HAP-1 (cell line): Measurements from ENCODE around the gene GREB1.

Experiments used
- DNase-seq, 2 experiments: peaks; one replicate each; pipeline ENCODE4 v3.0.0-alpha.2; 2016 to 2020; ENCODE audit warnings: low spot score in 2 of 2
- H3K27me3 ChIP-seq: fragments of 250-450 bp; sonication (Bioruptor Pico); 2 replicates; pipeline ENCODE4 v1.5.1; 2020; ENCODE audit warnings: low read depth, mild to moderate bottlenecking, moderate library complexity
- H3K36me3 ChIP-seq: fragments of 250-450 bp; sonication (Bioruptor Pico); replicated peaks from 2 replicates; pipeline ENCODE4 v1.5.1; 2020; ENCODE audit warnings: mild to moderate bottlenecking
- H3K4me1 ChIP-seq: fragments of 250-450 bp; sonication (Bioruptor Pico); 2 replicates; pipeline ENCODE4 v1.5.1; 2020; ENCODE audit warnings: mild to moderate bottlenecking
- H3K4me3 ChIP-seq: fragments of 250-450 bp; sonication (Bioruptor Pico); 2 replicates; pipeline ENCODE4 v1.5.1; 2020; ENCODE audit warnings: mild to moderate bottlenecking, moderate library complexity
- H3K9me3 ChIP-seq: fragments of 250-450 bp; sonication (Bioruptor Pico); 2 replicates; pipeline ENCODE4 v1.5.1; 2020; ENCODE audit warnings: mild to moderate bottlenecking, moderate library complexity
- in situ Hi-C: fragments of 300-500 bp; cut with MboI; formaldehyde crosslinking; loops from 3 replicates; pipeline ENCODE4 v1.14.3; 2020; ENCODE audit warnings: low sequenced_read_pairs, inconsistent platforms, mixed read lengths

GREB1 gene

DNA sequence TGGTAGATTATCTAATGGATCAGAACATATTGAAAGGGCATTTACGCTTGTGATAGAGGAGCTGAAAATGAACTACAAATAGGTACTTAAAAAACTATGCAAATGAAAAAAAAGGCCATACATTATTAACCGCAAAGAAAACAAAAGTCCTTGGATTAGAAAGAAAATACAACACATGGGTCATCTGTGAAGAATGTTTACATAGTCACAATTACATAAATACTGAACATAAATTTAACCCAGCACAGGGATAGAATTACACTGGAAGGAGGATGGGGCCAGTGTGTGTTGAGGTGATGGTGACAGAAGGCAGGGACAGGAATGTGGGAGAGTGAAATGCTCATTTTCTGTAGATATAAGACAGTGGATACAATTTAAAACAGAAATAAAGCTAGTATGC lies 129.6 kb downstream of the GREB1 start:
- Histone ChIP-seq H3K4me3 (no peak overlapping the region), H3K9me3 (no peaks in the 10 kb centered on the region), H3K36me3 (no peaks in the 10 kb centered on the region), H3K27me3 (peaks cover 5% of the 10 kb centered on the region; the same call in 1 of the 2 replicates), H3K4me1 (no peaks in the 10 kb centered on the region)
- no peak for DNase-seq
- in situ Hi-C loops, result no loop called here

DNA sequence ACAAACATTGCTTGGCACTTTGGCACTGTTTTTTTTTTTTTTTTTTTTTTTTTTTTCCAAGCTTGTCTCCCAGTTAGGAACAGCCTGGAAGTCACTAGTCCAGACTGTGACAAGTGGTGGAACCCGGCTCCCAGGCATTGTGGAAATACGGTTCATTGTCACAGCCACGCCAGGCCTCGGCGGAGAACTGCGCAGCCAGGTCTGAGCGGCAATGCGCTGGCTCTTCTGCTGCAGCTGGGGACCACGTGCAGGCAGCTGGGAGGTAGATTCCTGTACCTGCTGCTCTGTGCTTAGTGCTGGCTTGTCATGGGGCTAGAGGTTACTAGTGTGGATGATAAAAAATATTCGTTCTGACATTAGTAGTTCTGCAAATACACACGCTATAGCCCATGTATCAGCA lies 131.2 kb downstream of the GREB1 start:
- in situ Hi-C loops, result no loop called here
- no peak for DNase-seq

DNA sequence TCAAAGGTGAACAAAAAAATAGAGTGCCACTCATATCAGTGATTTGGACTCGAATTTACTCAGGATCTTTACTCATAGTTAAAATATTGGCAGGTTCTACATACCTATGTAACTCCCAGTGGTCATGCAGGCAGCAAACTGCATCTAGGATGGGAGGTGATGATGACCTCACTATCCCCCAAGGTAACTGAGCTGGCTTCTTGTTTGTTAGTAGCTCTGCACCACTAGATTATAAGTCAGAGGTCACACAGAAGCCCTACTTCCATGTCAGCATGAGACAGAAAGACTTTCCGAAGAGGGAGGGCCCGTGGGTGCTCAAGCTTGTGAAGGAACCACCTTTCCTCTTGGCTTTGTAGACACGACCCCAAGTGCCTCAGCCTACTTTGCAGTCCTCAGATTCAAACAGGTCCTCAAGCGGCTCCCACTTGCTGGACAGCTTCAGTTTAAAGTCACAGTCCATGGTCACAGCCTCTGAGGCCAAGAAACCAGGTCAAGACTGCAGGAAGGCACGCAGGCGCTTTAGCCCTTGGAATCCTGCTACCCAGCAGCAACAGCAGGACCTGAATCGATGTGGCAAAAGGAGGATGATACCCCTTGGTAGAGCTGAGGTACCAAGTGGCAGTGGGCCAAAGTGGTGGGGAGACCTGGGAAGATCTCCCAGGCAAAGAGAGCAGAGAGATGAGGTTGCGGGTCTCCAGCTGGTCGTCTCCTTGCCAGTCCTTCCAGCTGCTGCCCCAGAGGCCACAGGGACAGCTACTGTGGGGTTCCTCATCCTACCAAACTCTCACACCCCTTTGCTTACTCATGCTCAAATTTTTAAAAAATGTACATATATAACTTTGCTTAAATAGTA lies 131.9 kb downstream of the GREB1 start:
- in situ Hi-C loops, result no loop called here
- no peak for DNase-seq
- H3K27me3 ChIP-seq, result peaks cover 5% of the 10 kb centered on the region; the same call in 1 of the 2 replicates
- H3K36me3 ChIP-seq, result no peaks in the 10 kb centered on the region
- H3K4me3 ChIP-seq, result no peak overlapping the region
- H3K4me1 ChIP-seq, result no peaks in the 10 kb centered on the region
- H3K9me3 ChIP-seq, result no peaks in the 10 kb centered on the region

More for the DNA sequence above, 131.2 kb downstream of the GREB1 start:
- H3K36me3 ChIP-seq, result no peaks in the 10 kb centered on the region
- H3K9me3 ChIP-seq, result no peaks in the 10 kb centered on the region
- peaks cover 5% of the 10 kb centered on the region; the same call in 1 of the 2 replicates for H3K27me3 ChIP-seq
- no peak overlapping the region for H3K4me3 ChIP-seq
- H3K4me1 ChIP-seq, result no peaks in the 10 kb centered on the region

DNA sequence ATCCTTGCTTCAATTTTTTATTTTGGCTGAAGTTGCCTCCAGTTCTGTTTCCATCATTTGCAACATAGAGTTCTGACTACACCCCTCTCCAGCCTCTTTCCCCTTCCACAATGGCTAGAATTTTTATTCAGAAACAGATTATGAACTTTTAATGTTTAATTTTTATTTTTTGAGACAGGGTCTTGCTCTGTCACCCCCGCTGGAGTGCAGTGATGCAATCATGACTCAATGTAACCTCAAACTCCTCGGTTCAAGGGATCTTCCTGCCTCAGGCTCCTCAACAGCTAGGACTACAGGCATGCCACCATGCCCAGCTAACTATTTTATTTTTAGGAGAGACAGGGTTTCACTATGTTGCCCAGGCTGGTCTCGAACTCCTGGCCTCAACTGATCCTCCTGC lies 133.3 kb downstream of the GREB1 start:
- DNase-seq, result no peak
- in situ Hi-C loops, result no loop called here
- no peaks in the 10 kb centered on the region for H3K36me3 ChIP-seq
- no peaks in the 10 kb centered on the region for H3K9me3 ChIP-seq
- peaks cover 5% of the 10 kb centered on the region; the same call in 1 of the 2 replicates for H3K27me3 ChIP-seq
- H3K4me1 ChIP-seq, result no peaks in the 10 kb centered on the region
- H3K4me3 ChIP-seq, result no peak overlapping the region

DNA sequence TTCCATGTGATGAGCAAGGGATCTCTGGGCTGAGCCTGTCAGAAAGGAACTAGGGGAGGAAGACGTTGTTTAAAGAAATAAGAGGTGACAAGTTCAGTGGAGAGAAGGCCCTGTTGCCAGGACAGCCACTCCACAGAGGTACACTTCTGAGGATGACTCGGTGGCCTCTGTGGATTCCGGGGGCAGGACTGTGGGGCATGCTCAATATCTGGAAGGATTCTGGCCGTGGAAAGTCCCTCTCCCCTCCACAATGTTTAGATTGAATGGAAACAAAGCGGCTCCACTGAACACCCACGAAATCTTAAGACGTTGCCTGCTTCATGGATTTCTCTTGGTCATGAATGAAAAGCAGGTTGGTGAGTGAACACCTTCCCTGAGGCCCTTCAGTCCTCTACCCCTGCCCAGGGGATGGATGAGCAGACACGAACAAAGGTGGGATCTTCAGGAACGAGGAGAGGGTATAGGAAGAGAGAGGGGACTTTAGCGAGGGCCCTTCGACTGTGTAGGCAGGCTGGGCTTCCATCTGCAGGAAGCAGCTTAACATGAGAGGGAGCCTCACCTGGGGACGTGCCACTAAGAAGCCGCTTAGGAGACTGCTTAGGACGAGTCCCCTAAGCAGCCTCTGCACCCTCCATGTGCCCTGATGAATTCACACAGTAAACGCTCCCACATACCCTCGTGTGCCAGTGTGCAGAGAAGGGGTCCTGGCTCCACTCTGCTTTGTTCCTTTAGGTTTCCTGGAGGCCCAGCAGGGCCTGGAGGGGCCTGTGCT lies 134.2 kb downstream of the GREB1 start:
- in situ Hi-C loops, result no loop called here
- no peak overlapping the region for H3K4me3 ChIP-seq
- H3K4me1 ChIP-seq, result no peaks in the 10 kb centered on the region
- H3K9me3 ChIP-seq, result no peaks in the 10 kb centered on the region
- no peaks in the 10 kb centered on the region for H3K36me3 ChIP-seq
- no peak for DNase-seq
- H3K27me3 ChIP-seq, result peaks cover 5% of the 10 kb centered on the region

DNA sequence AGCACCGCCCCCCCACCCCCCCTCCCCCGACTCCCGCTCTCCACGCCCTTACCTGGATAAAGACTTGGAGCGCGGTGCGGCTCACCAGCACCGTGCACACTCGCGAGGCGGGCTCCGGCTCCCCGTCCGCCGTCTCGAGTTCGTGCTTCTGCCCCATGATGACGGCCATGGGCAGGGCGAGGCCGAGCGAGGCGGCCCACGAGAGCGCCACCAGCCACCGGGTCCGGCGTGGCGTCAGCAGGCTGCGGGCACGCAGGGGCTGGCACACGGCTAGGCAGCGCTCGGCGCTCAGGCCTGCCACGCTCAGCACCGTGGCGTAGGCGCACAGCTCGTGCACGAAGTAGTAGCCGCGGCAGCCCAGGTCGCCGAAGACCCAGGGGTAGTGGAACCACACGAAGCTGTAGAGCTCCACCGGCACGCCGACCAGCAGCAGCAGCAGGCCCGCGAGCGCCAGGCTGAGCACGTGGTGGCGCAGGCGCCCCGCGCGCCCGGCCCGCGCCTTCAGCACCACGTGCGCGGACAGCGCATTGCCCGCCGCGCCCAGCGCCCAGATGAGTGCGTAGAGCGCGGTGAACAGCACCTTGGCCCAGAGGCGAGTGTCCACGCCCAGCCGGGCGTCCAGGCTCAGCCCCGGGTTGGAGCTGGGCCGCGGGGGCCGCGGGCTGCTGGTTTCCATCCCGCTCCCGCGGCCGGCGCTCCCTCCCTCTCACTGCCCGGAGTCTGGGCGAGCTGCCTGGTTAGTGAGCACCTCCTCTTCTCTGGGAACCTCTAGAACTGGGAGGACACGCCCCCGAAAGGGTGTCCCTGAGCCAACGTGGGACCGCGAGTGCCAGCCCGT lies 135.8 kb downstream of the GREB1 start, which contains the start of gene NTSR2:
NTSR2 (minus strand) TSS at position 742 of the 838 bp plus-strand sequence; CDS start at position 676, 66 bp downstream.
- no peaks in the 10 kb centered on the region for H3K4me1 ChIP-seq
- H3K9me3 ChIP-seq, result no peaks in the 10 kb centered on the region
- DNase-seq, result peak; percentile 30 to 73
- peaks cover 5% of the 10 kb centered on the region for H3K27me3 ChIP-seq
- no peaks in the 10 kb centered on the region for H3K36me3 ChIP-seq
- in situ Hi-C loops, result no loop called here
- no peak within 1 kb of the TSS for H3K4me3 ChIP-seq

DNA sequence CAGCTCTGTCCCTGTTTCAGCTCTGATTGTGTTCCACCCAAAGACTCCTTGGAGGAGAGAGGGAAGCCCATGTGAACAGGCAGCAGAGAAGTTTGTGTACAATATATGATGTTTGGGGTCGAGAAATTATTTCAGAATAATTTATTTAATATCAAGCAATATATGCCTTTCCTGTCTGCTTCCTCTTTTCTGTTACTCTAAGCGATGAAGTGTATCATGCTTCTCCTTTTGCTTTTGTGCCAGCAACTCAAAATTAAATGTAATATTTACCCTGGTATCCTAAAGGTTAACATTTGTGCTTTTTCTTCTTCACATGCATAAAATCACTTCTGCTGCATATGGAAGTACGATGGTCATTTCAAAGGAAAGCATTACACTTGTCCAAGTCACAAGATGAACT lies 138.6 kb downstream of the GREB1 start:
- H3K4me1 ChIP-seq, result no peaks in the 10 kb centered on the region
- in situ Hi-C loops, result no loop called here
- no peaks in the 10 kb centered on the region for H3K9me3 ChIP-seq
- H3K4me3 ChIP-seq, result no peak overlapping the region
- no peak for DNase-seq
- no peaks in the 10 kb centered on the region for H3K36me3 ChIP-seq
- peaks cover 13% of the 10 kb centered on the region for H3K27me3 ChIP-seq

DNA sequence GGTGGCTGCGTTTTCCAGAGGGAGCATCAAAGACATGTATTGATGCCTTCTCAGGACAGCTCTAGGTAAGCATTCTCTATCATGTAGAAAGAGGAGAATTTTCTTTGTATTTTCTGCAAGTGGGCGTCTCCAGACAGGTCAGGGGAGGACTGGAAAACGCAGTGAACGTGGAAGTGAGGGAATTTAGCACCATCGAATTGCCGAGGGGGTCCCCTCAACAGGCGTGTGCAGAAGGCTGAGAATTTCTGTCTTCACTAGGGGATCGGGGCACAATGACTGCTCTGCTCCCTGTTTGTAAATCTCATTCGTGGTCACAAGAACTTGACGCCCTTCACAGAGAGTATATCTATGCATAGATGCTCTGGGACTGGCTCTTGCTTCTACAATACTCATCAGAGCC lies 141.1 kb downstream of the GREB1 start:
- Histone ChIP-seq H3K9me3 (no peaks in the 10 kb centered on the region), H3K4me1 (no peaks in the 10 kb centered on the region), H3K4me3 (no peak overlapping the region), H3K27me3 (peaks cover 16% of the 10 kb centered on the region), H3K36me3 (no peaks in the 10 kb centered on the region)
- in situ Hi-C loops, result no loop called here
- no peak for DNase-seq

DNA sequence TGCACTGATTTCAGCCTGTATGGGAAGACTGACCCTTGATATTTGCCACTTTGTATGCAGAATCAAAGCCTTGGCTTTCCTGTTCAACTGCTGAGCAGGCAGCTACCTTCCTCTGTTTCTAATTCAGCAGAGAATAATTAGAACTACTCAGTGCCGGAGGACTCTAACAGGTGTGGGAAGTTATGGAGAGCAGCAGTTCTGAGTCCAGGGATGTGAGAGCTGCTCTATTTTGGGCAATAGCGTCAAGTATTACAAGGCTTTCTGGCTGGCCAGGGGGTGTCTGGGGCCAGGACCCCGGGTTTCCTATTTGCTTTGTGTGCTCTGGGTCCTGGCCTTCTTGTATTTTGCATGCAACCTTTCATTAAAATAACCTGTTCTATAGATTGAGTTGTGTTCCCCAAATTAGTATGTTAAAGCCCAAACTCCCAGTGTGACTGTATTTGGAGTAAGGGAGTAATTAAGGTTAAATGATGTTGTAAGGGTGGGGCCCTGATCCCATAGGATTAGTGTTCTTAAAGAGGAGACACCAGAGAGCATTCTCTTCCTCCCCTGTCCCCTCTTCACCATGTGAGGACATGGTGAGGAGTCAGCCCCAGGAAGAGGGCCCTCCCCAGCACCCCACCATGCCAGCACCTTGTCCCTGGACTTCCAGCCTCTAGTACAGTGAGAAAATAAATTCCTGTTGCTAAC lies 141.7 kb downstream of the GREB1 start:
- no peaks in the 10 kb centered on the region for H3K4me1 ChIP-seq
- no peak for DNase-seq
- in situ Hi-C loops, result no loop called here
- no peak overlapping the region for H3K4me3 ChIP-seq
- no peaks in the 10 kb centered on the region for H3K9me3 ChIP-seq
- no peaks in the 10 kb centered on the region for H3K36me3 ChIP-seq
- peaks cover 16% of the 10 kb centered on the region for H3K27me3 ChIP-seq

DNA sequence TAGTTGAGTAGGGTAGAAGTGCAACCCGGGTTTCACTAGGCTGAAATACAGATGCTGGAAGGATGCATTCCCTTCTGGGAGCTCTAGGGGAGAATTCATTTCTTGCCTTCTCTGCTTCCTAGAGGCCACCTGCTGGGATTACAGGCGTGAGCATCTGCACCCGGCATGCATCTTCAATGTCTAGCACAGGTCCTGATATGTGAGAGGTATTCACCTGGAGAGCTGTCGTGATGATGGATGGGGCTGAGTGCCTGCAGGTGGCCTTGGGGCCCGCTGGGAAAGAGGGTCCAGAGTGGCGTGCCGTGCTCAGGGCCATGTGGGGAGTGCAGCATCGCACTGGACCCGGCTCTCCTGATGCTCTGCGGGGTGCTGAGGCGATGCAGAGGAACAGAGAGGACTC lies 142.8 kb downstream of the GREB1 start:
- no peak for DNase-seq
- no peaks in the 10 kb centered on the region for H3K9me3 ChIP-seq
- no peaks in the 10 kb centered on the region for H3K4me1 ChIP-seq
- no peak overlapping the region for H3K4me3 ChIP-seq
- peaks cover 16% of the 10 kb centered on the region for H3K27me3 ChIP-seq
- no peaks in the 10 kb centered on the region for H3K36me3 ChIP-seq
- in situ Hi-C loops, result no loop called here

DNA sequence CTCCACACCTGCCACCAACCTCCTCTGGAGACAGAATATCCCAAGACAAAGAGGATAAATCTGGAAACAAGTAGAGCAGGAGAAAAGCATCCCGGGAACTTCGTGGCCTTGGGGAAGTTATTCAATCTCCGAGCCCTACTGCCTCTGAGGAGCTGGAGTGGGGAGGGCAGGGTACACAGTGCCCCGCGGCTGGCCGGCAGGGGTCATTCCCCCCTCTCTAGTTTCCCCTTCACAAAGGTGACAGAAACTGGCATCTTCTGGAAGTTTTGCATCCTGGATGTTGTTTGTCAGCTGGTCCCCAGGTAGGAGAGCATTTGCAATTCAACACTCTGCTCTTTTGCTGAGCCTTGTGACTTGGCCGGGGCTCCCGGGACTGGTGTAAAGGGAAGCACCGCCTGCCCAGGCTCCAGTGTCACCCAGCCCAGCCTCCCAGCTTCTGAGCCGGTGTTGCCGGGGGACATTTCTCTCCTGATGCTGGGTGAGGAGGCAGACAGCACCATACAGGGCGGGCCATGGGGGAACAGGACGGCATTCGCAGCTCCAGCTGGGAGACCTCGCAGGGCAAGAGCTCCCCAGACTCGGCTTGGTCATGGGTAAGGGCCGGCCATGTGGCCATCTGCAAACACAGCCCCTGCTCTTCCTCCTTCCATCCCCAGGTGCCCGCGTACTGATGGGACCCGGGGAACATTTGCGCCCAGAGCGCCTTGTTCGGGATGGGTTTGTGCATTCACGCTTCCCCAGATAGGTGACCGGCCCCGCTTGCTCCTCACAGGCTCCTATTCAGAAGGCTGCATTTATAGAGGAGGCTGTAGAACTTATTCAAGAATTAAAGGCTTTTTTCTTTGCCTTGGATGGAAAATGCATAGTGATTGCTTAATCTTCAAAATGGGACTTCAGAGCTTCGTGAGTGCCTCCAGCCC lies 143.6 kb downstream of the GREB1 start:
- Histone ChIP-seq H3K27me3 (peaks cover 16% of the 10 kb centered on the region), H3K4me1 (no peaks in the 10 kb centered on the region), H3K9me3 (no peaks in the 10 kb centered on the region), H3K4me3 (no peak overlapping the region), H3K36me3 (no peaks in the 10 kb centered on the region)
- in situ Hi-C loops, result no loop called here
- DNase-seq, result no peak

DNA sequence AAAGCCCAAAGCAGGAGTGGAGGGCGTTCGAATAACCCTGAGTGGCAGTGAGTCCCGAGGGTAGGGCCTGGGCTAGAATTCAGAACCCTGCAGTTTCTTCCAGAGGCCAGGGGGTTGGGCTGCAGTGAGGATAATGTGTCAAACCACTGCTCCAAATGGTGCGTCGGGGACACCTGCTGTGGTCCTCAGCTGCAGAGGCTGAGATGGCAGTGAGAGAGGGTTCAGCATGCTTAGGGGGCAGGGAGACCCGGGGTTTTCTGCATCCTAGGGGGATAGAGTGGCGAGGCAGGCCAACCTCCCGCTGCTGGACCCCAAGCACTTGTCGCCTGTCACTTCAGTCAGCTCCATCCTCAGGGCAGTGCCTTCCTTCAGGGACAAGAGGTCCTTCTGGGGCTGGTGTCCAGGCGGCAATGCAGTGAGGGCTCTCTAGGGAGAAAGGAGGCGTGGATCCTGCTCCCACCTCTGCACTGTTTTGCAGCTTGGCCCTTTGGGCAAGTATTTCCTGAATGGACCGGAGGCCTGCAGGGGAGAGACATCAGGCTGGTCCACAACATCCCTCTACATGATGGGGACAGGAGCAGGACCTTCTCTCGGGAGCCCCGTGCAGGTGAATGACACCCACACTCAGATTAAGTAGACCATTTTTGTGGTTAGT lies 144.6 kb downstream of the GREB1 start:
- H3K36me3 ChIP-seq, result no peaks in the 10 kb centered on the region
- H3K9me3 ChIP-seq, result no peaks in the 10 kb centered on the region
- in situ Hi-C loops, result no loop called here
- DNase-seq, result no peak
- no peak overlapping the region for H3K4me3 ChIP-seq
- no peaks in the 10 kb centered on the region for H3K4me1 ChIP-seq
- peaks cover 16% of the 10 kb centered on the region for H3K27me3 ChIP-seq
